H1 (cell line): ENCODE data around the gene DDN. TPM values are rescaled to one million over a fixed set of nuclear protein-coding genes. Genes with fewer than 3 reads are reported as not detected.

Experiments
- CTCF ChIA-PET: fragments of 300-600 bp; sonication (Branson Sonifier 250); formaldehyde crosslinking; loops from one replicate; lab custom pipeline; 2021; ENCODE audit not compliant: partially characterized antibody; lab: Charles Lee
- POLR2A ChIA-PET: fragments of 300-600 bp; sonication (Branson Sonifier 250); formaldehyde crosslinking; loops from one replicate; lab custom pipeline; 2021; ENCODE audit warnings: inconsistent platforms; ENCODE audit not compliant: partially characterized antibody; lab: Charles Lee
- DNase-seq, 2 experiments: peaks; one replicate each; pipeline versions ENCODE4 v3.0.0 to v3.0.0-alpha.2; 2010 to 2022; ENCODE audit warnings: low spot score in 2 of 2, low read depth in 1 of 2, mixed read lengths in 1 of 2
- FAIRE-seq: peaks from 2 replicates; lab custom pipeline; 2011; peaks lifted over from hg19 to GRCh38; lab: Jason Lieb, UNC
- H2AFZ ChIP-seq: 2 replicates; pipeline ENCODE4 v1.8.1; 2012; ENCODE audit warnings: low read length, inconsistent platforms
- H2AK5ac ChIP-seq: 2 replicates; pipeline ENCODE4 v1.6.1; 2013; ENCODE audit warnings: low read depth, low read length
- H2BK120ac ChIP-seq: replicated peaks from 2 replicates; pipeline ENCODE3; 2013; ENCODE audit warnings: low read depth, low read length, inconsistent platforms
- H2BK12ac ChIP-seq: 2 replicates; pipeline ENCODE4 v1.6.1; 2013; ENCODE audit warnings: low read depth, low read length
- H2BK15ac ChIP-seq: 2 replicates; pipeline ENCODE4 v1.6.1; 2013; ENCODE audit warnings: low read length
- H2BK20ac ChIP-seq: 2 replicates; pipeline ENCODE4 v1.6.1; 2013; ENCODE audit warnings: low read length
- H2BK5ac ChIP-seq: 2 replicates; pipeline ENCODE4 v1.6.1; 2013; ENCODE audit warnings: low read depth, low read length
- H3K14ac ChIP-seq: 2 replicates; pipeline ENCODE4 v1.6.1; 2013; ENCODE audit warnings: inconsistent platforms; ENCODE audit not compliant: insufficient read length
- H3K18ac ChIP-seq: 2 replicates; pipeline ENCODE4 v1.6.1; 2013; ENCODE audit warnings: low read length; ENCODE audit errors: extremely low read depth
- H3K23ac ChIP-seq: 2 replicates; pipeline ENCODE4 v1.6.1; 2013; ENCODE audit warnings: inconsistent platforms; ENCODE audit not compliant: insufficient read length
- H3K23me2 ChIP-seq: 2 replicates; pipeline ENCODE4 v1.6.1; 2013; ENCODE audit warnings: low read depth, low read length
- H3K27ac ChIP-seq: 2 replicates; pipeline ENCODE4 v1.6.1; 2011; ENCODE audit warnings: low read depth, low read length, inconsistent platforms
- H3K27me3 ChIP-seq, 4 experiments: replicated peaks in 1 of 4; 1 replicate in 1 of 4; 2 replicates in 3 of 4; pipeline versions ENCODE4 v1.6.1 to v1.8.1; 2011 to 2013; ENCODE audit warnings: low read length in 3 of 4, mild to moderate bottlenecking in 3 of 4, inconsistent platforms in 2 of 4, mixed read lengths in 2 of 4, moderate library complexity in 1 of 4; ENCODE audit not compliant: control insufficient read depth in 3 of 4, insufficient read depth in 3 of 4; ENCODE audit errors: extremely low read depth in 1 of 4
- H3K36me3 ChIP-seq, 4 experiments: 2 replicates each; pipeline versions ENCODE4 v1.6.1 to v1.8.1; 2011 to 2013; ENCODE audit warnings: mild to moderate bottlenecking in 4 of 4, low read length in 3 of 4, moderate library complexity in 2 of 4, control low read depth in 1 of 4, inconsistent platforms in 1 of 4; ENCODE audit not compliant: insufficient read depth in 4 of 4, control insufficient read depth in 2 of 4
- H3K4ac ChIP-seq: replicated peaks from 2 replicates; pipeline ENCODE3; 2013; ENCODE audit warnings: low read length, low read depth, mixed read lengths, inconsistent platforms; ENCODE audit not compliant: insufficient read length
- H3K4me1 ChIP-seq, 4 experiments: replicated peaks in 1 of 4; 1 replicate in 1 of 4; 2 replicates in 3 of 4; pipeline versions ENCODE4 v1.6.1 to v1.8.1; 2011 to 2013; ENCODE audit warnings: low read length in 3 of 4, inconsistent platforms in 2 of 4, mixed read lengths in 1 of 4; ENCODE audit not compliant: insufficient read depth in 4 of 4, control insufficient read depth in 3 of 4
- H3K4me2 ChIP-seq, 2 experiments: 2 replicates each; pipeline versions ENCODE4 v1.6.1 to v1.8.1; 2011 to 2013; ENCODE audit warnings: low read depth in 2 of 2, low read length in 2 of 2, control low read depth in 1 of 2, inconsistent platforms in 1 of 2, mild to moderate bottlenecking in 1 of 2; ENCODE audit not compliant: insufficient read depth in 1 of 2
- H3K4me3 ChIP-seq, 4 experiments: fragments of 200-600, 300-600 bp in 1 of 4; sonication (generic), shearing (Covaris generic), sonication (Bioruptor Twin) in 1 of 4; 2 replicates each; pipeline versions ENCODE4 v1.5.1 to v1.8.1; 2011 to 2016; ENCODE audit warnings: low read length in 4 of 4, low read depth in 3 of 4, control low read depth in 2 of 4, inconsistent platforms in 2 of 4, mild to moderate bottlenecking in 2 of 4, mixed read lengths in 1 of 4, moderate library complexity in 1 of 4; ENCODE audit not compliant: insufficient read depth in 2 of 4; ENCODE audit errors: extremely low read depth in 1 of 4
- H3K56ac ChIP-seq: replicated peaks from 2 replicates; pipeline ENCODE3; 2013; ENCODE audit warnings: low read depth, mild to moderate bottlenecking, mixed read lengths, low read length, inconsistent platforms; ENCODE audit not compliant: insufficient read length
- H3K79me1 ChIP-seq: 2 replicates; pipeline ENCODE4 v1.6.1; 2013; ENCODE audit warnings: low read depth, low read length, control low read depth
- H3K79me2 ChIP-seq, 2 experiments: 2 replicates each; pipeline versions ENCODE4 v1.6.1 to v1.8.1; 2012 to 2013; ENCODE audit warnings: low read length in 2 of 2, mild to moderate bottlenecking in 2 of 2, inconsistent platforms in 1 of 2; ENCODE audit not compliant: insufficient read depth in 2 of 2, control insufficient read depth in 1 of 2
- H3K9ac ChIP-seq, 4 experiments: replicated peaks in 1 of 4; 1 replicate in 1 of 4; 2 replicates in 3 of 4; pipeline versions ENCODE4 v1.6.1 to v1.8.1; 2011 to 2013; ENCODE audit warnings: low read depth in 3 of 4, low read length in 3 of 4, control low read depth in 2 of 4, mild to moderate bottlenecking in 2 of 4, moderate library complexity in 2 of 4, inconsistent platforms in 1 of 4; ENCODE audit errors: extremely low read depth in 1 of 4
- H3K9me3 ChIP-seq, 2 experiments: 2 replicates each; pipeline versions ENCODE4 v1.6.1 to v1.8.1; 2012 to 2013; ENCODE audit warnings: mild to moderate bottlenecking in 2 of 2, moderate library complexity in 2 of 2, control low read depth in 1 of 2, inconsistent platforms in 1 of 2, low read depth in 1 of 2, low read length in 1 of 2, mixed read lengths in 1 of 2; ENCODE audit not compliant: insufficient read depth in 2 of 2
- H4K20me1 ChIP-seq, 2 experiments: replicated peaks in 1 of 2; 2 replicates each; pipeline versions ENCODE3 to v1.8.1; 2011 to 2013; ENCODE audit warnings: inconsistent platforms in 2 of 2, low read length in 2 of 2, mild to moderate bottlenecking in 1 of 2; ENCODE audit not compliant: insufficient read depth in 2 of 2, control insufficient read depth in 1 of 2
- H4K5ac ChIP-seq: 2 replicates; pipeline ENCODE4 v1.6.1; 2013; ENCODE audit warnings: low read length, low read depth, mixed read lengths, inconsistent platforms; ENCODE audit not compliant: insufficient read length
- H4K8ac ChIP-seq: 2 replicates; pipeline ENCODE4 v1.8.0; 2013; ENCODE audit warnings: mild to moderate bottlenecking, moderate library complexity, low read length, inconsistent platforms; ENCODE audit not compliant: insufficient read depth; ENCODE audit errors: extremely low read depth
- H4K91ac ChIP-seq: replicated peaks from 2 replicates; pipeline ENCODE3; 2013; ENCODE audit warnings: low read length, mixed read lengths, inconsistent platforms; ENCODE audit not compliant: insufficient read length
- EGR1 ChIP-seq: IDR thresholded peaks from 2 replicates; pipeline ENCODE4 v1.6.1; 2011; ENCODE audit warnings: low read depth, low read length, borderline replicate concordance
- EZH2 ChIP-seq: fragments of 200-600 bp; sonication (generic); IDR thresholded peaks from 2 replicates; pipeline ENCODE4 v1.7.1; 2012; ENCODE audit warnings: low read depth, mild to moderate bottlenecking, moderate library complexity, low read length, inconsistent platforms; ENCODE audit not compliant: severe bottlenecking
- POLR2AphosphoS5 ChIP-seq: IDR thresholded peaks from 2 replicates; pipeline ENCODE4 v1.6.1; 2011; ENCODE audit warnings: low read depth, low read length
- RNF2 ChIP-seq: fragments of 200-900, 300-1000 bp; sonication (generic); IDR thresholded peaks from 2 replicates; pipeline ENCODE4 v1.7.1; 2016; ENCODE audit warnings: borderline replicate concordance, low read depth, mild to moderate bottlenecking, antibody characterized with exemption, low read length; ENCODE audit not compliant: poor library complexity, severe bottlenecking; ENCODE audit errors: missing control alignments
- SUZ12 ChIP-seq: fragments of 200-600 bp; sonication (generic); IDR thresholded peaks from 2 replicates; pipeline ENCODE4 v1.6.1; 2012; ENCODE audit warnings: mild to moderate bottlenecking, inconsistent platforms, low read length, moderate library complexity, mixed read lengths
- YY1 ChIP-seq: IDR thresholded peaks from 2 replicates; pipeline ENCODE4 v1.6.1; 2011; ENCODE audit warnings: low read depth, mild to moderate bottlenecking, low read length
- WGBS, 2 experiments: shearing (Covaris generic) in 1 of 2; methylation state at CpG; one replicate each; pipeline versions ENCODE4 v1.1.6 to v1.1.7; 2013 to 2015; ENCODE audit warnings: low lambda C conversion rate in 2 of 2, mixed read lengths in 2 of 2, inconsistent platforms in 1 of 2, low coverage in 1 of 2, missing lambda C conversion rate in 1 of 2; ENCODE audit not compliant: insufficient replicate concordance in 2 of 2, insufficient coverage in 1 of 2, insufficient read length in 1 of 2; ENCODE audit errors: extremely low coverage in 1 of 2, missing lambda C conversion rate in 1 of 2; 5-methylcytosine and 5-hydroxymethylcytosine counted together
- polyA plus RNA-seq, 7 experiments: library from polyadenylated mRNA; depleted of rRNA in 3 of 7; stranded (reverse) in 5 of 7; unstranded in 2 of 7; fragments of >200 nt in 5 of 7; fragments of 200-250 nt in 2 of 7; gene quantifications; 1 replicate in 5 of 7; 2 replicates in 1 of 7; 4 replicates in 1 of 7; pipeline versions ENCODE4 v1.2.1 to v1.2.3, GENCODE V29; 2011 to 2013; ENCODE audit warnings: missing spikeins in 2 of 7, mixed read lengths in 2 of 7
- total RNA-seq: library from RNA; stranded (reverse); fragmentation: NEBNext Ultra II Directional; extraction: Animal tissue kit (Norgen Biotek cat#: 25700); gene quantifications from 2 replicates; pipeline ENCODE4 v1.2.1, GENCODE V29; 2021
- TF ChIP-seq, protein P1 (sequence below): IDR thresholded peaks from 2 replicates; pipeline ENCODE4 v1.6.1; 2011; ENCODE audit warnings: low read length, improper control_type of control experiment

The DDN gene
- total and polyA plus RNA-seq, 2 of the 8 experiments (the other 6 are each of a cell fraction or from before 2014, with no cell fraction given), result 0.14 to 0.30 TPM

DNA sequence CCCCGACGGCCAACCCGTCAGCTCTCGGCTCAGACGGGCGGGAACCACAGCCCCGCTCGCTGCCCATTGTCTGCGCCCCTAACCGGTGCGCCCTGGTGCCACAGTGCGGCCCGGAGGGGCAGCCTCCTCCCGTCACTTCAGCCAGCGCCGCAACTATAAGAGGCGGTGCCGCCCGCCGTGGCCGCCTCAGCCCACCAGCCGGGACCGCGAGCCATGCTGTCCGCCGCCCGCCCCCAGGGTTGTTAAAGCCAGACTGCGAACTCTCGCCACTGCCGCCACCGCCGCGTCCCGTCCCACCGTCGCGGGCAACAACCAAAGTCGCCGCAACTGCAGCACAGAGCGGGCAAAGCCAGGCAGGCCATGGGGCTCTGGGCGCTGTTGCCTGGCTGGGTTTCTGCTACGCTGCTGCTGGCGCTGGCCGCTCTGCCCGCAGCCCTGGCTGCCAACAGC lies 20.9 kb downstream of the DDN start, which contains the start of gene WNT1:
Gene WNT1, plus strand, starts transcription at position 32 of the 450 bp plus-strand sequence. Its CDS starts 329 bp downstream, at position 361.
- peak; percentile 94 for TF ChIP-seq EZH2
- no peak for TF ChIP-seq POLR2AphosphoS5
- peak; percentile 82; the same call in 1 of the 2 replicates for TF ChIP-seq SUZ12
- TF ChIP-seq YY1, result no peak
- TF ChIP-seq, protein P1, sequence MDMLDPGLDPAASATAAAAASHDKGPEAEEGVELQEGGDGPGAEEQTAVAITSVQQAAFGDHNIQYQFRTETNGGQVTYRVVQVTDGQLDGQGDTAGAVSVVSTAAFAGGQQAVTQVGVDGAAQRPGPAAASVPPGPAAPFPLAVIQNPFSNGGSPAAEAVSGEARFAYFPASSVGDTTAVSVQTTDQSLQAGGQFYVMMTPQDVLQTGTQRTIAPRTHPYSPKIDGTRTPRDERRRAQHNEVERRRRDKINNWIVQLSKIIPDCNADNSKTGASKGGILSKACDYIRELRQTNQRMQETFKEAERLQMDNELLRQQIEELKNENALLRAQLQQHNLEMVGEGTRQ, result no peak
- no peak for TF ChIP-seq EGR1
- peak; percentile 10 for TF ChIP-seq RNF2
- Histone ChIP-seq H2BK20ac (peak within 1 kb of the TSS; percentile 48; the same call in 1 of the 2 replicates), H2BK120ac (no peak within 1 kb of the TSS), H3K14ac (no peak within 1 kb of the TSS), H4K5ac (no peak within 1 kb of the TSS), H3K56ac (no peak within 1 kb of the TSS), H3K27ac (no peak within 1 kb of the TSS), H3K4me1 (peaks cover 0 to 36% (median 29%) of the 10 kb centered on the region in 4 experiments; a peak in 6 of 7 replicates), H3K36me3 (peaks cover 0 to 6% (median 0%) of the 10 kb centered on the region in 4 experiments; a peak in 1 of 8 replicates), H3K4me2 (peak within 1 kb of the TSS; percentile 65), H2AK5ac (peak within 1 kb of the TSS; percentile 91), H3K4ac (no peak within 1 kb of the TSS), H3K79me1 (no peaks in the 10 kb centered on the region), H3K79me2 (no peaks in the 10 kb centered on the region), H3K27me3 (peaks cover 76 to 98% (median 95%) of the 10 kb centered on the region in 4 experiments), H4K91ac (no peak within 1 kb of the TSS), H3K23ac (no peak within 1 kb of the TSS), H4K20me1 (peaks cover 8 to 9% of the 10 kb centered on the region in 2 experiments), H2BK15ac (peak within 1 kb of the TSS; percentile 72; the same call in 1 of the 2 replicates), H4K8ac (peak within 1 kb of the TSS; percentile 73), H3K18ac (no peak within 1 kb of the TSS; the same call in 1 of the 2 replicates), H2AFZ (peak within 1 kb of the TSS; percentile 42; the same call in 1 of the 2 replicates), H3K23me2 (peaks cover 15% of the 10 kb centered on the region), H3K9me3 (no peaks in the 10 kb centered on the region), H3K4me3 (peak within 1 kb of the TSS; percentile 2 to 57 (median 22); a peak in 7 of 8 replicates), H3K9ac (no peak within 1 kb of the TSS), H2BK12ac (peak within 1 kb of the TSS; percentile 84; the same call in 1 of the 2 replicates), H2BK5ac (peak within 1 kb of the TSS; percentile 44; the same call in 1 of the 2 replicates)
- 4% methylated on average over 38 of the region's 45 CpGs; no CpG with 5 or more reads in 1 of the 2 experiments for WGBS, 2 experiments
- FAIRE-seq (no peak), DNase-seq (peak in 1 of 2 experiments; percentile 70)
- ChIA-PET POLR2A (interaction anchor here (0.6 to 4.3 kb wide), 6 partner anchors 9 to 113 kb away, joined by 3 to 21 read pairs (median 4); partner anchors contain the start of gene RND1), CTCF (interaction anchor here (0.9 to 40.8 kb wide), 25 partner anchors 7 to 317 kb away, joined by 3 to 1336 read pairs (median 5); partner anchors contain the start of genes ARF3, DDN, DDX23 and FKBP11)
